IPS DF 19.7 (cell line): ENCODE measurements around the gene GPR107.

Experiments
- DNase-seq: peaks from one replicate; pipeline ENCODE4 v3.0.0-alpha.2; 2013; ENCODE audit warnings: low read depth, low spot score

The GPR107 gene

GRCh38 chr9:130137081-130137640, 83.5 kb downstream of the GPR107 start:
- no peak for DNase-seq

- no peak for DNase-seq
Observed at GRCh38 chr9:130137641-130138081, 84.0 kb downstream of the GPR107 start.

GRCh38 chr9:130138171-130138653, 84.5 kb downstream of the GPR107 start:
- peak; percentile 67 for DNase-seq

- no peak for DNase-seq
Observed at GRCh38 chr9:130138791-130139190, 85.1 kb downstream of the GPR107 start.

- DNase-seq = no peak
Observed at GRCh38 chr9:130139251-130139650, 85.5 kb downstream of the GPR107 start.

- no peak for DNase-seq
Observed at GRCh38 chr9:130140706-130141105, 87.0 kb downstream of the GPR107 start.

- DNase-seq = no peak
Observed at GRCh38 chr9:130142056-130142455, 88.3 kb downstream of the GPR107 start.

GRCh38 chr9:130142641-130143040, 88.9 kb downstream of the GPR107 start:
- no peak for DNase-seq

GRCh38 chr9:130143279-130143893, 89.7 kb downstream of the GPR107 start:
- DNase-seq = no peak

GRCh38 chr9:130143958-130144366, 90.3 kb downstream of the GPR107 start:
- no peak for DNase-seq

GRCh38 chr9:130144703-130145102, 91.0 kb downstream of the GPR107 start:
- no peak for DNase-seq

- DNase-seq = no peak
Observed at GRCh38 chr9:130145658-130146057, 92.0 kb downstream of the GPR107 start.

- no peak for DNase-seq
Observed at GRCh38 chr9:130147198-130147597, 93.5 kb downstream of the GPR107 start.

- no peak for DNase-seq
Observed at GRCh38 chr9:130147910-130148309, 94.2 kb downstream of the GPR107 start.

- DNase-seq = no peak
Observed at GRCh38 chr9:130149031-130149430, 95.3 kb downstream of the GPR107 start.

- DNase-seq = no peak
Observed at GRCh38 chr9:130149654-130150286, 96.1 kb downstream of the GPR107 start.

GRCh38 chr9:130150779-130151382, 97.2 kb downstream of the GPR107 start:
- no peak for DNase-seq

- no peak for DNase-seq
Observed at GRCh38 chr9:130154816-130155215, 101.1 kb downstream of the GPR107 start.

- DNase-seq = no peak
Observed at GRCh38 chr9:130155647-130156046, 101.9 kb downstream of the GPR107 start.

GRCh38 chr9:130156672-130157071, 103.0 kb downstream of the GPR107 start:
- DNase-seq = no peak

- DNase-seq = no peak
Observed at GRCh38 chr9:130157079-130157478, 103.4 kb downstream of the GPR107 start.

GRCh38 chr9:130158001-130158400, 104.3 kb downstream of the GPR107 start:
- DNase-seq = no peak

GRCh38 chr9:130159057-130159456, 105.4 kb downstream of the GPR107 start:
- no peak for DNase-seq
